DMS153 (cell line): Measurements from ENCODE around the gene PBRM1.

ENCODE experiments used
- DNase-seq: peaks from one replicate; lab custom pipeline; 2025; lab: John Stamatoyannopoulos, UW

Gene PBRM1

GRCh38 chr3:52670621-52671521 lies 14.8 kb downstream of the PBRM1 start:
- no peak for DNase-seq

- DNase-seq: no peak
These were observed 22.6 kb downstream of the PBRM1 start for GRCh38 chr3:52663098-52663497.

GRCh38 chr3:52660046-52660445 lies 25.7 kb downstream of the PBRM1 start:
- no peak for DNase-seq

GRCh38 chr3:52655895-52656294 lies 29.8 kb downstream of the PBRM1 start:
- DNase-seq: no peak

GRCh38 chr3:52651592-52651991 lies 34.1 kb downstream of the PBRM1 start:
- no peak for DNase-seq

- no peak for DNase-seq
These were observed 35.3 kb downstream of the PBRM1 start for GRCh38 chr3:52650439-52650838.

GRCh38 chr3:52649461-52650210 lies 36.1 kb downstream of the PBRM1 start:
- no peak for DNase-seq

- DNase-seq: no peak
These were observed 40.2 kb downstream of the PBRM1 start for GRCh38 chr3:52645549-52645948.

GRCh38 chr3:52636673-52637072 lies 49.0 kb downstream of the PBRM1 start:
- DNase-seq: no peak

- DNase-seq: no peak
These were observed 51.9 kb downstream of the PBRM1 start for GRCh38 chr3:52633786-52634185.

GRCh38 chr3:52625041-52625440 lies 60.7 kb downstream of the PBRM1 start:
- DNase-seq: no peak

GRCh38 chr3:52623234-52623792 lies 62.4 kb downstream of the PBRM1 start:
- DNase-seq: no peak

- DNase-seq: no peak
These were observed 65.1 kb downstream of the PBRM1 start for GRCh38 chr3:52620580-52620979.

- no peak for DNase-seq
These were observed 70.5 kb downstream of the PBRM1 start for GRCh38 chr3:52615166-52615565.

- DNase-seq: no peak
These were observed 71.0 kb downstream of the PBRM1 start for GRCh38 chr3:52614689-52615088.

- DNase-seq: no peak
These were observed 76.3 kb downstream of the PBRM1 start for GRCh38 chr3:52609316-52609815.

GRCh38 chr3:52608337-52608736 lies 77.4 kb downstream of the PBRM1 start:
- no peak for DNase-seq

GRCh38 chr3:52606373-52607085 lies 79.2 kb downstream of the PBRM1 start:
- peak; percentile 72 for DNase-seq

- no peak for DNase-seq
These were observed 85.5 kb downstream of the PBRM1 start for GRCh38 chr3:52600258-52600657.

GRCh38 chr3:52596658-52597265 lies 89.0 kb downstream of the PBRM1 start:
- no peak for DNase-seq

GRCh38 chr3:52593103-52593502 lies 92.6 kb downstream of the PBRM1 start:
- no peak for DNase-seq
